ENCODE results near the gene C1orf159.

C1orf159 gene

GRCh38 chr1:1124508-1124785 is 8.6 kb upstream of the C1orf159 start:
- H3K36me3 ChIP-seq (ENCODE audit: insufficient read depth), result no peaks in the 10 kb centered on the region
- H3K4me3 ChIP-seq (IDR thresholded peaks at IDR 0.05; ENCODE audit: insufficient read depth, low read depth, low read length), result no peak overlapping the region
- H3K27me3 ChIP-seq (ENCODE audit: insufficient read depth, low read depth), result peaks cover 83% of the 10 kb centered on the region
- no peak overlapping the region for H2AFZ ChIP-seq (ENCODE audit: low read depth)
- H4K20me1 ChIP-seq (ENCODE audit: insufficient read depth), result no peaks in the 10 kb centered on the region
- no peak overlapping the region for H3K9ac ChIP-seq
- no peak overlapping the region for H3K27ac ChIP-seq
- H3K79me2 ChIP-seq (ENCODE audit: insufficient read depth, low read depth), result no peaks in the 10 kb centered on the region
- H3K4me1 ChIP-seq (ENCODE audit: low read depth, poor library complexity, severe bottlenecking), result peaks cover 10% of the 10 kb centered on the region
- H3K4me2 ChIP-seq, result no peak overlapping the region
- TF ChIP-seq, protein P1, sequence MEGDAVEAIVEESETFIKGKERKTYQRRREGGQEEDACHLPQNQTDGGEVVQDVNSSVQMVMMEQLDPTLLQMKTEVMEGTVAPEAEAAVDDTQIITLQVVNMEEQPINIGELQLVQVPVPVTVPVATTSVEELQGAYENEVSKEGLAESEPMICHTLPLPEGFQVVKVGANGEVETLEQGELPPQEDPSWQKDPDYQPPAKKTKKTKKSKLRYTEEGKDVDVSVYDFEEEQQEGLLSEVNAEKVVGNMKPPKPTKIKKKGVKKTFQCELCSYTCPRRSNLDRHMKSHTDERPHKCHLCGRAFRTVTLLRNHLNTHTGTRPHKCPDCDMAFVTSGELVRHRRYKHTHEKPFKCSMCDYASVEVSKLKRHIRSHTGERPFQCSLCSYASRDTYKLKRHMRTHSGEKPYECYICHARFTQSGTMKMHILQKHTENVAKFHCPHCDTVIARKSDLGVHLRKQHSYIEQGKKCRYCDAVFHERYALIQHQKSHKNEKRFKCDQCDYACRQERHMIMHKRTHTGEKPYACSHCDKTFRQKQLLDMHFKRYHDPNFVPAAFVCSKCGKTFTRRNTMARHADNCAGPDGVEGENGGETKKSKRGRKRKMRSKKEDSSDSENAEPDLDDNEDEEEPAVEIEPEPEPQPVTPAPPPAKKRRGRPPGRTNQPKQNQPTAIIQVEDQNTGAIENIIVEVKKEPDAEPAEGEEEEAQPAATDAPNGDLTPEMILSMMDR (conservative IDR thresholded peaks at IDR 0.05; ENCODE audit: low read depth, low read length), result no peak

GRCh38 chr1:1123581-1124507 is 8.0 kb upstream of the C1orf159 start:
- H3K79me2 ChIP-seq (ENCODE audit: insufficient read depth, low read depth), result no peaks in the 10 kb centered on the region
- H3K4me2 ChIP-seq, result no peak overlapping the region
- H3K4me1 ChIP-seq (ENCODE audit: low read depth, poor library complexity, severe bottlenecking), result peaks cover 10% of the 10 kb centered on the region
- no peak overlapping the region for H2AFZ ChIP-seq (ENCODE audit: low read depth)
- H3K27ac ChIP-seq, result no peak overlapping the region
- H4K20me1 ChIP-seq (ENCODE audit: insufficient read depth), result no peaks in the 10 kb centered on the region
- no peak overlapping the region for H3K9ac ChIP-seq
- no peaks in the 10 kb centered on the region for H3K36me3 ChIP-seq (ENCODE audit: insufficient read depth)
- H3K27me3 ChIP-seq (ENCODE audit: insufficient read depth, low read depth), result peaks cover 83% of the 10 kb centered on the region
- H3K4me3 ChIP-seq (IDR thresholded peaks at IDR 0.05; ENCODE audit: insufficient read depth, low read depth, low read length), result no peak overlapping the region
- TF ChIP-seq, protein P1 (conservative IDR thresholded peaks at IDR 0.05; ENCODE audit: low read depth, low read length), result no peak

DNA sequence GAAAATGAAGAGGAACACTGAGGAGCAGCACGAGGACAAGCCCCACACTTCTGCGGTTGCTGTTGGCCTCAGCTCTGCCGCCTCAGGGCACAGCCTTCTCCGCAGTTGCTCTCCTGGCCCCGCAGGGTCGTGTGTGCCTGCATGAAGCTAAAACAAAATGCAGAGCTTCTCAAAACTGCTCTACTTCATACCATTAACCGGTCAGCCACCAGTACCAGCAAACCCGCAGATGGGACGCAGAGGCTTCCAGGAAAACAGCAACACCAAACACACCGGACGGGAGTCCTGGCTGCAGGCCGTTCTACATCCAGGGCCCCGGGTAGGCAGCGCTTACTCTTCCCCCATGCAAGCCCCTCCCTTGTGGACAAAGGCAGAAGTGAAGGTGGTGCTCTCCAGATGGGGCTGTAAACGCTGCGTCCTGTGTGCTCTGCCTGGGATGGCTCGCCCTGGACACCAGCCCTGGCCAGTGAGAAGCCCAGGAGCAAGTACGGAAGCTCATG is 7.1 kb upstream of the C1orf159 start:
- Histone ChIP-seq H3K4me3 (IDR thresholded peaks at IDR 0.05; ENCODE audit: insufficient read depth, low read depth, low read length) (no peak overlapping the region), H3K27ac (no peak overlapping the region), H3K79me2 (ENCODE audit: insufficient read depth, low read depth) (no peaks in the 10 kb centered on the region), H4K20me1 (ENCODE audit: insufficient read depth) (no peaks in the 10 kb centered on the region), H2AFZ (ENCODE audit: low read depth) (no peak overlapping the region), H3K36me3 (ENCODE audit: insufficient read depth) (no peaks in the 10 kb centered on the region), H3K9ac (no peak overlapping the region), H3K4me1 (ENCODE audit: low read depth, poor library complexity, severe bottlenecking) (peaks cover 10% of the 10 kb centered on the region), H3K4me2 (no peak overlapping the region), H3K27me3 (ENCODE audit: insufficient read depth, low read depth) (peaks cover 85% of the 10 kb centered on the region)
- TF ChIP-seq, protein P1 (conservative IDR thresholded peaks at IDR 0.05; ENCODE audit: low read depth, low read length), result no peak

DNA sequence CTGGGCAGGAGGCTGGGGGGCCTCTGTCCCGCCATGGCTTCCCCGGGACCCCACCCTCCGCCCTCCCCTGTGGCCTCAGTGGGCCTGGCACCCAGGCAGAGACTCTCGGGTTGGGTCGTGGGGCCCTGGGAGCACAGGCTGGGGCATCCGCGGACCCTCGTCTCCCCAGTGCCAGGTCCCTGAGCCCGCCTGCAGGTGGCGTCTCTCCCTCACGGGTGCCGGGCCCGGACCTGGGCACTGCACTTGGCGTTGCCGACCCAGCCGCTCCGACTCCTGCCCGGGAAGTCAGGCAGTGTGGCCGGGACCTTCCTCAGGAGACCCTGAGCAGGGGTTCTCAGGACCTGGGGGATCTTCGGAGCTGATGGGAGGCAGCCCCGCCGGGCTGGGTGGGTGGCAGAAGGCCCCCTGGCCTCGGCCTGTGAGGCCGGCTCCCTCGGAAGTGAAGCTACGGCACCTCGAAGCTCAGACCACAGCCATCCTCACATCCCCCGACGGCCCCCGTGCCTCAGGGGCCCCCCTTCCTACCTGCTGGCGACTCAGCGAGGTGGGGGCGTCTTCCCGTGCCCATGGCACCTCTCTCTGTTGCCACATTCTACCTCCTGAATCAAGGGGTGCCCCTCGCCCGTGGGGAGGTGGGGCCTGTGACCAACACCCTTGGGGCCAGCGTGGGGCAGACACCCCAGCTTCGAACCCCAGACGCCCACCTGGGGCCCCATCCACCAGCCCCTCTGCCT is 6.4 kb upstream of the C1orf159 start:
- Histone ChIP-seq H3K4me1 (ENCODE audit: low read depth, poor library complexity, severe bottlenecking) (peaks cover 12% of the 10 kb centered on the region), H3K27me3 (ENCODE audit: insufficient read depth, low read depth) (peaks cover 85% of the 10 kb centered on the region), H3K36me3 (ENCODE audit: insufficient read depth) (no peaks in the 10 kb centered on the region), H3K4me3 (IDR thresholded peaks at IDR 0.05; ENCODE audit: insufficient read depth, low read depth, low read length) (no peak overlapping the region), H2AFZ (ENCODE audit: low read depth) (peak overlapping the region; percentile 84), H3K9ac (no peak overlapping the region), H4K20me1 (ENCODE audit: insufficient read depth) (no peaks in the 10 kb centered on the region), H3K4me2 (peak overlapping the region; percentile 19; the same call in 1 of the 2 replicates), H3K27ac (no peak overlapping the region), H3K79me2 (ENCODE audit: insufficient read depth, low read depth) (no peaks in the 10 kb centered on the region)
- TF ChIP-seq, protein P1 (conservative IDR thresholded peaks at IDR 0.05; ENCODE audit: low read depth, low read length), result peak; percentile 73; the same call in 1 of the 2 replicates

Data from KMS-11 (cell line).